Activated CD8-positive, alpha-beta T cell treated with anti-CD3 and anti-CD28 coated beads, Interleukin-2, amount 10 ng/mL, durations not matched to agents 7 days and 5 days (primary cell): Measurements from ENCODE around the gene GNG13. TPM values are rescaled to one million over a fixed set of nuclear protein-coding genes. Genes with fewer than 3 reads are reported as not detected.

ENCODE experiments used
- ATAC-seq: fragments of 150-1000 bp; cut with Tn5 transposase; one replicate; pipeline ENCODE4 v1.10.0; 2021; ENCODE audit warnings: moderate library complexity
- CTCF ChIA-PET: fragments of 350-600 bp; sonication (Branson Sonifier 250); formaldehyde crosslinking; loops from one replicate; lab custom pipeline; 2021; ENCODE audit warnings: antibody characterized with exemption; lab: Charles Lee
- POLR2A ChIA-PET: fragments of 350-600 bp; sonication (Branson Sonifier 250); formaldehyde crosslinking; loops from one replicate; lab custom pipeline; 2021; ENCODE audit warnings: antibody characterized with exemption; lab: Charles Lee
- DNase-seq: peaks from one replicate; pipeline ENCODE4 v3.0.0-alpha.2; 2020
- H3K27ac Mint-ChIP-seq: one replicate; pipeline ENCODE4 v1.8.0; 2021; ENCODE audit warnings: mild to moderate bottlenecking, mixed read lengths
- H3K27me3 Mint-ChIP-seq: one replicate; pipeline ENCODE4 v1.8.0; 2021; ENCODE audit warnings: low read depth, mixed read lengths
- H3K36me3 Mint-ChIP-seq: one replicate; pipeline ENCODE4 v1.8.0; 2021; ENCODE audit warnings: low read depth, mixed read lengths
- H3K4me1 Mint-ChIP-seq: one replicate; pipeline ENCODE4 v1.8.0; 2021; ENCODE audit warnings: low read depth, mixed read lengths
- H3K4me3 Mint-ChIP-seq: one replicate; pipeline ENCODE4 v1.8.0; 2021; ENCODE audit warnings: mild to moderate bottlenecking, mixed read lengths
- H3K9me3 Mint-ChIP-seq: one replicate; pipeline ENCODE4 v1.8.0; 2022; ENCODE audit warnings: mixed read lengths; ENCODE audit not compliant: insufficient read depth
- total RNA-seq, 2 experiments: library from RNA; stranded (reverse); gene quantifications; one replicate each; pipeline ENCODE4 v1.2.3, GENCODE V29; 2021

GNG13 gene
- total RNA-seq, 2 experiments from 2014 or later = not detected

GRCh38 chr16:804193-805048, 3.9 kb upstream of the GNG13 start:
- H3K27ac Mint-ChIP-seq = no peak overlapping the region
- DNase-seq = no peak
- ChIA-PET POLR2A (interaction anchor here (0.9 kb wide), 1 partner anchor 19 kb away, joined by 3 read pairs; no protein-coding TSS in a partner anchor), CTCF (interaction anchor here (0.9 kb wide), 1 partner anchor 109 kb away, joined by 3 read pairs; no protein-coding TSS in a partner anchor)
- H3K4me3 Mint-ChIP-seq = no peak overlapping the region
- no peaks in the 10 kb centered on the region for H3K27me3 Mint-ChIP-seq
- H3K9me3 Mint-ChIP-seq = no peaks in the 10 kb centered on the region
- H3K36me3 Mint-ChIP-seq = peaks cover 5% of the 10 kb centered on the region
- ATAC-seq = no peak
- peaks cover 14% of the 10 kb centered on the region for H3K4me1 Mint-ChIP-seq

GRCh38 chr16:803754-804080, 3.2 kb upstream of the GNG13 start:
- Mint-ChIP-seq H3K27ac (no peak overlapping the region), H3K4me3 (no peak overlapping the region), H3K9me3 (no peaks in the 10 kb centered on the region), H3K36me3 (peaks cover 5% of the 10 kb centered on the region), H3K4me1 (peaks cover 15% of the 10 kb centered on the region), H3K27me3 (no peaks in the 10 kb centered on the region)
- ATAC-seq = no peak
- DNase-seq = no peak
- ChIA-PET CTCF (interaction anchor here (0.9 kb wide), 1 partner anchor 108 kb away, joined by 3 read pairs; no protein-coding TSS in a partner anchor), POLR2A (interaction anchor here (0.9 kb wide), 1 partner anchor 18 kb away, joined by 3 read pairs; no protein-coding TSS in a partner anchor)

- peaks cover 16% of the 10 kb centered on the region for H3K4me1 Mint-ChIP-seq
- POLR2A ChIA-PET = interaction anchor here (0.9 kb wide), 1 partner anchor 17 kb away, joined by 3 read pairs; no protein-coding TSS in a partner anchor
Observed at GRCh38 chr16:802914-803753, 2.6 kb upstream of the GNG13 start.

GRCh38 chr16:802461-802860, 1.9 kb upstream of the GNG13 start:
- no peak overlapping the region for H3K27ac Mint-ChIP-seq
- ChIA-PET CTCF (no interaction called here), POLR2A (no interaction called here)
- H3K9me3 Mint-ChIP-seq = no peaks in the 10 kb centered on the region
- no peak overlapping the region for H3K4me3 Mint-ChIP-seq
- peaks cover 11% of the 10 kb centered on the region for H3K4me1 Mint-ChIP-seq
- no peaks in the 10 kb centered on the region for H3K27me3 Mint-ChIP-seq
- H3K36me3 Mint-ChIP-seq = peaks cover 10% of the 10 kb centered on the region
- ATAC-seq (no peak), DNase-seq (no peak)

More at GRCh38 chr16:802914-803753, 2.6 kb upstream of the GNG13 start:
- no peaks in the 10 kb centered on the region for H3K27me3 Mint-ChIP-seq
- peaks cover 7% of the 10 kb centered on the region for H3K36me3 Mint-ChIP-seq
- no peaks in the 10 kb centered on the region for H3K9me3 Mint-ChIP-seq
- H3K4me3 Mint-ChIP-seq = no peak overlapping the region
- H3K27ac Mint-ChIP-seq = no peak overlapping the region
- ATAC-seq (no peak), DNase-seq (no peak)
- CTCF ChIA-PET = interaction anchor here (0.9 kb wide), 1 partner anchor 108 kb away, joined by 3 read pairs; no protein-coding TSS in a partner anchor

- H3K9me3 Mint-ChIP-seq = no peaks in the 10 kb centered on the region
- ChIA-PET POLR2A (interaction anchor here (1.1 kb wide), 1 partner anchor 17 kb away, joined by 4 read pairs; no protein-coding TSS in a partner anchor), CTCF (interaction anchor here (1.2 kb wide), 1 partner anchor 16 kb away, joined by 4 read pairs; no protein-coding TSS in a partner anchor)
- H3K27ac Mint-ChIP-seq = no peak overlapping the region
- DNase-seq = no peak
- peaks cover 14% of the 10 kb centered on the region for H3K36me3 Mint-ChIP-seq
- H3K27me3 Mint-ChIP-seq = no peaks in the 10 kb centered on the region
- peaks cover 11% of the 10 kb centered on the region for H3K4me1 Mint-ChIP-seq
- ATAC-seq = no peak
- H3K4me3 Mint-ChIP-seq = no peak overlapping the region
Observed at GRCh38 chr16:801584-802363, 1.2 kb upstream of the GNG13 start.

GRCh38 chr16:800834-801511, 439 bp upstream of the GNG13 start:
- Mint-ChIP-seq H3K9me3 (no peaks in the 10 kb centered on the region), H3K27me3 (no peaks in the 10 kb centered on the region), H3K27ac (no peak overlapping the region), H3K4me1 (peaks cover 8% of the 10 kb centered on the region), H3K36me3 (peaks cover 16% of the 10 kb centered on the region), H3K4me3 (no peak overlapping the region)
- ATAC-seq (no peak), DNase-seq (no peak)
- ChIA-PET CTCF (interaction anchor here (1.2 kb wide), 1 partner anchor 15 kb away, joined by 4 read pairs; no protein-coding TSS in a partner anchor), POLR2A (interaction anchor here (0.8 to 1.1 kb wide), 2 partner anchors 16 to 508 kb away, joined by 3 to 4 read pairs; no protein-coding TSS in a partner anchor)

- Mint-ChIP-seq H3K27ac (no peak overlapping the region), H3K36me3 (peaks cover 15% of the 10 kb centered on the region), H3K9me3 (no peaks in the 10 kb centered on the region), H3K4me1 (peaks cover 8% of the 10 kb centered on the region), H3K4me3 (no peak overlapping the region), H3K27me3 (no peaks in the 10 kb centered on the region)
- CTCF ChIA-PET = no interaction called here
- ATAC-seq = no peak
- POLR2A ChIA-PET = interaction anchor here (0.5 kb wide), 1 partner anchor 22 kb away, joined by 4 read pairs; no protein-coding TSS in a partner anchor
- DNase-seq = no peak
Observed at GRCh38 chr16:799111-799947, 1.2 kb downstream of the GNG13 start.

- no peak for DNase-seq
- ATAC-seq = no peak
- Mint-ChIP-seq H3K27me3 (no peaks in the 10 kb centered on the region), H3K27ac (no peak overlapping the region), H3K36me3 (peaks cover 15% of the 10 kb centered on the region), H3K9me3 (no peaks in the 10 kb centered on the region), H3K4me1 (peaks cover 8% of the 10 kb centered on the region), H3K4me3 (no peak overlapping the region)
- CTCF ChIA-PET = no interaction called here
- POLR2A ChIA-PET = interaction anchor here (0.5 kb wide), 1 partner anchor 22 kb away, joined by 4 read pairs; no protein-coding TSS in a partner anchor
Observed at GRCh38 chr16:798666-799065, 1.9 kb downstream of the GNG13 start.

- ChIA-PET POLR2A (no interaction called here), CTCF (no interaction called here)
- ATAC-seq = no peak
- Mint-ChIP-seq H3K27ac (no peak overlapping the region), H3K4me3 (no peak overlapping the region), H3K4me1 (peaks cover 8% of the 10 kb centered on the region), H3K27me3 (no peaks in the 10 kb centered on the region), H3K36me3 (peaks cover 15% of the 10 kb centered on the region), H3K9me3 (no peaks in the 10 kb centered on the region)
- DNase-seq = no peak
Observed at GRCh38 chr16:797686-798085, 2.8 kb downstream of the GNG13 start.

GRCh38 chr16:797120-797420, 3.5 kb downstream of the GNG13 start:
- Mint-ChIP-seq H3K4me3 (no peak overlapping the region), H3K9me3 (no peaks in the 10 kb centered on the region), H3K36me3 (peaks cover 16% of the 10 kb centered on the region), H3K4me1 (peaks cover 8% of the 10 kb centered on the region), H3K27ac (no peak overlapping the region), H3K27me3 (no peaks in the 10 kb centered on the region)
- ChIA-PET POLR2A (no interaction called here), CTCF (no interaction called here)
- ATAC-seq (peak; percentile 43), DNase-seq (no peak)
